Measurements from ENCODE around the gene USP43. TPM values are rescaled to one million over a fixed set of nuclear protein-coding genes. Genes with fewer than 3 reads are reported as not detected.
"Not testable (repeated sequence)": the region's sequence is repeated elsewhere in the genome, so short reads cannot be mapped to it uniquely, and the experiment has no call there.

Gene USP43, protein sequence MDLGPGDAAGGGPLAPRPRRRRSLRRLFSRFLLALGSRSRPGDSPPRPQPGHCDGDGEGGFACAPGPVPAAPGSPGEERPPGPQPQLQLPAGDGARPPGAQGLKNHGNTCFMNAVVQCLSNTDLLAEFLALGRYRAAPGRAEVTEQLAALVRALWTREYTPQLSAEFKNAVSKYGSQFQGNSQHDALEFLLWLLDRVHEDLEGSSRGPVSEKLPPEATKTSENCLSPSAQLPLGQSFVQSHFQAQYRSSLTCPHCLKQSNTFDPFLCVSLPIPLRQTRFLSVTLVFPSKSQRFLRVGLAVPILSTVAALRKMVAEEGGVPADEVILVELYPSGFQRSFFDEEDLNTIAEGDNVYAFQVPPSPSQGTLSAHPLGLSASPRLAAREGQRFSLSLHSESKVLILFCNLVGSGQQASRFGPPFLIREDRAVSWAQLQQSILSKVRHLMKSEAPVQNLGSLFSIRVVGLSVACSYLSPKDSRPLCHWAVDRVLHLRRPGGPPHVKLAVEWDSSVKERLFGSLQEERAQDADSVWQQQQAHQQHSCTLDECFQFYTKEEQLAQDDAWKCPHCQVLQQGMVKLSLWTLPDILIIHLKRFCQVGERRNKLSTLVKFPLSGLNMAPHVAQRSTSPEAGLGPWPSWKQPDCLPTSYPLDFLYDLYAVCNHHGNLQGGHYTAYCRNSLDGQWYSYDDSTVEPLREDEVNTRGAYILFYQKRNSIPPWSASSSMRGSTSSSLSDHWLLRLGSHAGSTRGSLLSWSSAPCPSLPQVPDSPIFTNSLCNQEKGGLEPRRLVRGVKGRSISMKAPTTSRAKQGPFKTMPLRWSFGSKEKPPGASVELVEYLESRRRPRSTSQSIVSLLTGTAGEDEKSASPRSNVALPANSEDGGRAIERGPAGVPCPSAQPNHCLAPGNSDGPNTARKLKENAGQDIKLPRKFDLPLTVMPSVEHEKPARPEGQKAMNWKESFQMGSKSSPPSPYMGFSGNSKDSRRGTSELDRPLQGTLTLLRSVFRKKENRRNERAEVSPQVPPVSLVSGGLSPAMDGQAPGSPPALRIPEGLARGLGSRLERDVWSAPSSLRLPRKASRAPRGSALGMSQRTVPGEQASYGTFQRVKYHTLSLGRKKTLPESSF
- total RNA-seq: 0.12 and 0.17 TPM in 2 replicates

DNA sequence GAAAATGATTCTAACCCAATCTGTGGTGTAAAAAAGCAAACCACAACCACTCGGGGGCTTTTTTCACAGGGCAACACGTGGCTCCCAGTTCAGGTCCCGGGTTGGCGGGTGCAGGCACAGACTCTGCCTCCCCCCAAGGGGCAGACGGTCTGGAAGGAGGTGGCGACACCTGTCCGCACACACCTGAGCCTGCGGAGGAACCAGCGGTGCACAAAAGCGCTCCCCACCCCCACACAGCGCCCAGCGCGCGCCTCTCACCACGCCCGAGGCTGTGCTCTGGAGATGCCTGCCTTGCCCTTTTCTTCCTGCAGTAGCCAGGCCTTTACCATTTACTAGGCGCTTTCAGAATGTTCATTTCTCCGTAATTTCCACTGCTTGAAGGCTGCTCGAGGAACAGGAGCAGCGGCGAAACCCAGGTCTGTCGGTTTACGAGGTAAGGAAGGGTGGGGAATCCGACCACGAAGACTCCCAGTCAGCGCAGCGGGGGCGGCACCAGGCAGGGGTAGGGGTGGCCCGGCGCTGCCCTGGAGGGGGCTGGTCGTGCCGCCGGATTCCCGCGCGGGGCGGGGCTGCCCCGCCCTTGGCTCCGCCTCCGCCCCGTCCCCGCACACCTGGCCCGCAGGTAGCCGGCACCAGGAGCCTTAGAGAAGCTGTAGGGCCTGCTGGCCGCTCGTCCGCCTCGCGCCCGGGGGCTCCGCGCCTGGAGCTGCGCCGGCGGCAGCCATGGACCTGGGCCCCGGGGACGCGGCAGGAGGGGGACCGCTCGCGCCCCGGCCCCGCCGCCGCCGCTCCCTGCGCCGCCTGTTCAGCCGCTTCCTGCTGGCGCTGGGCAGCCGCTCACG lies at the start of gene USP43:
TSS of gene USP43 (plus strand) at position 608 of the 842 bp plus-strand sequence. CDS start at position 724, 116 bp downstream.
- intact Hi-C loops (cut with micrococcal nuclease): no loop called here

DNA sequence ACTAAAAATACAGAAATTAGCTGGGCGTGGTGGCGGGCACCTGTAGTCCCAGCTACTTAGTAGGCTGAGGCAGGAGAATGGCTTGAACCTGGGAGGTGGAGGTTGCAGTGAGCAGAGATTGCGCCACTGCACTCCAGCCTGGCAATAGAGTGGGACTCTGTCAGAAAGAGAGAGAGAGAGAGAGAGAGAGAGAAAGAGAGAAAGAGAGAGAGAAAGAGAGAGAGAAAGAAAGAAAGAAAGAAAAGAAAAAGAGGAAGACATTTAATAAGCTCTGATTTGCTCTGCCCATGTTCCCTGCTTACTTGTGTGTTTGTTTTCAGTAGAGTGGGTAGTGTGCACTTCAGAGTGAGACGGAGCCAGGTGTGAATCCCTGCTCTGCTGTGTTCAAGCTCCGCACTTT lies 47.7 kb upstream of the USP43 start:
- intact Hi-C loops (cut with micrococcal nuclease): not testable (repeated sequence)

DNA sequence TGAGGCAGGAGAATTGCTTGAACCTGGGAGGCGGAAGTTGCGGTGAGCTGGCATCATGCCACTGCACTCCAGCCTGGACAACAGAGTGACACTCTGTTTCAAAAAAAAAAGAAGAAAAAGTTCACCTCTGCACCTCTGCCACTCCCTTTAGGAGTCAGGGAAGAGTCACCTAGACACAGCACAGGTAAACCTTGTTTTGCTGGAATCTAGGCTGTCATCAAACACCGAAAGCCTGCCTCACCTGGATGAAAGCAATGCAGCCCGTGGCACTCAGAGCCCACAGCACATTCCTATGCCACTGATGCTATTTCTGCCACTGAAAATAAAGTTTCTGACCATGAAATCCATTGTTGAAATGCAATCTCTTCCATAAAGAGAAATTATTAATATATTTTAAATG lies 46.7 kb upstream of the USP43 start:
- intact Hi-C loops (cut with micrococcal nuclease): no loop called here

DNA sequence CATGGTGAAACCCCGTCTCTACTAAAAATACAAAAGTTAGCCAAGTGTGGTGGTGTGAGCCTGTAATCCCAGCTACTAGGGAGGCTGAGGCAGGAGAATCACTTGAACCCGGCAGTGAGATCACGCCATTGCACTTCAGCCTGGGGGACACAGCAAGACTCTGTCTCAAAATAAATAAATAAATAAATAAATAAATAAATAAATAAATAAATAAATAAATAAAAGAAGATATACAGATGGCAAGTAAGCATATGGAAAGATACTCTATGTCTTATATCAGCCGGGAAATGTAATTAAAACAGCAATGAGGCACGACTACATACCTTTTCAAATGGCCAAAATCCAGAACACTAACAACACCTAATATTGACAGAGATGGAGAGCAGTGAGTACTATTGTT lies 40.7 kb upstream of the USP43 start:
- intact Hi-C loops (cut with micrococcal nuclease): not testable (repeated sequence)

DNA sequence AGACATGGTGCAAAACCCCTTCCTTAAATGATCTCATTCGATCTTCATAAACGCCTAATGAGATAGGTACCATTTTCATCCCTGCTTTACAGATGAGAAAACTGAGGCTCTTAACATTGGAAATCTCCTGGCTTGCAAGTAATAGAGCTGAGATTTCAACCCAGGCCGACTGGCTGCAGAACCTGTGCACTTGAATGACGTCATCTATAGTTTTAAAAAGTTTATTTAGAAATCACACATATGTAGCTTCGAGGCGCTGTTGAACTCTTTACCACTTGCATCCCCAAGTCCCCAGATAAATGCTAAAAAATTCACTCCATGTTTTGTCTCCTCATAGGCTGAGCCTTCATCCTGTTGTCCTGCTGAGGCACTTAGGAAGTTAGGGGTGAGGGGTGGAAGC lies 38.9 kb upstream of the USP43 start:
- intact Hi-C loops (cut with micrococcal nuclease): no loop called here

DNA sequence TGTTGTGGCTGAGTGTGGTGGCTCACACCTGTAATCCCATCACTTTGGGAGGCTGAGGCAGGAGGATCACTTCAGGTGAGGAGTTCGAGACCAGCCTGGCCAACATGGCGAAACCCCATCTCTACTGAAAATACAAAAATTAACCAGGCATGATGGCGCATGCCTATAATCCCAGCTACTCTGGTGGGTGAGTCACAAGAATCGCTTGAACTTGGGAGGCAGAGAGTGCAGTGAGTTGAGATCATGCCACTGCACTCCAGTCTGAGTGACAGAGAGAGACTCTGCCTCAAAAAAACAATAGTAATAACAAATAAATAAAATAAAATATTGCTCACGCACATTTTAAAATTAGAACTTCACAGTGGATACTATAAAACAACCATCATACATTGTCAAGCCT lies 38.3 kb upstream of the USP43 start:
- intact Hi-C loops (cut with micrococcal nuclease): not testable (repeated sequence)

DNA sequence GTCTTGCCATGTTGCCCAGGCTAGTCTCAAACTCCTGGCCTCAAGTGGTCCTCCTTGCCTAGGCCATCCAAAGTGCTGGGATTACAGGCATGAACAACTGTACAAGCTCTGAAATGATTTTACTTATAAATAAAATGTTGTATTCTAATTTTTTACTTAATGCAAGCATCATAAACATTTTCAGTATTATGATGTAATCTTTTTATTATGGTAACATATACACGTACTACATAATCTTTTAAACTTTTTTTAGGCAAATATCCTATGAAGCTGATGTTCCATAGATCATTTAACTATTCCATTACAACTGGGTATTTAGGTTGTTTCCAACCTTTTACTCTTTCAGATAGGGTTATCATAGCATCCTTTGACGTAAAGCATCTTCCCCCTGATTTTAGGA lies 33.8 kb upstream of the USP43 start:
- intact Hi-C loops (cut with micrococcal nuclease): no loop called here

DNA sequence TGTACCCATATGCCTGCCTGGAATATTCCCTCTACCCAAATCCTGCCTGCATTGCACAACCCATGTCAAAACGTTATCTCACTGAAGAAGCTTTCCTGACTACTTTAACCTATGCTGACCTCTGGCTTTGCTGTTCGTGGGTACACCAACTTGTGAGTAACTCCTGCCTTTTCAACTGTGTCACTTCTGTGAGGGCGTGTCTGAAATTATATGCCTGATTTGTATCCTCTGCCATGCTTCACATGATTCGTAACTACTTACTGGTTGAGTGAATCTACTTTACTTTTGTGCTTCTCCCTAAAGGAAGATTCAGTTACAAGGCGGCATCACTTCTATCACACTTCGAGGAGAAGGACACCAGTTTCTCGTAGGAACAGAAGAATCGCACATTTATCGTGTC lies 33.3 kb upstream of the USP43 start:
- intact Hi-C loops (cut with micrococcal nuclease): no loop called here

DNA sequence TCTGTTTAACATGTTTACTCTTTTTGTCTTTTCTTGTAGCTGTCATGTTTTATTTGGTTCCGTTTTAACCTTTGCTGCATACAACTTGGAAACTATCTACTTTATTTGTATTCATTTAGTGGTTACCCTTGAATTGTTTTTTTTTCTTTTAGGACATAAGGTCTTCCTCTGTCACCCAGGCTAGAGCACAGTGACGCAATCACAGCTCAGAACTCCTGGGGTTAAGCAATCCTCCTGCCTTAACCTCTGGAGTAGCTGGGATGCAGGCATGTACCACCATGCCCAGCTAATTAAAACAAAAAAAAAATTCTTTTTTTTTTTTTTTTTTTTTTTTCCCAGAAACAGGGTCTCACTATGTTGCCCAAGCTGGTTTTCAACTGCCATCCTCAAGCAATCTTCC lies 29.8 kb upstream of the USP43 start:
- intact Hi-C loops (cut with micrococcal nuclease): no loop called here

DNA sequence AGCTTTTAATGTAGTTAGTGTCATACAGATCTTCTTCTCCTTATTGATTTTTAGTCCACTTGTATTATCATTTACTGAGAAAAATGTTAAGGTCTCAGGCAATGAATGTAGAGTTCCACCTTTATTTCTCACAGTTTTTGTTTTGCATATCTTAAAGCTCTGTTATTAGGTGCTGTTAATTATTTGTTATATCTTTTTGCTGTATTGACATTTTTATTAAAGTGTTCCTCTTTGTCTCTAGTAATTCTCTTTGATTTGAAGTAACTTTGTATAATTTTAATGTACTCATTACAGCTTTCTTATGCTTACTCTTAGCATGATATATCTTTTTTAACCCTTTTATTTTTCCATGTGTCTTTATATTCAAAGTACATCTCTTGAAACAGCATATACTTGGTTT lies 22.4 kb upstream of the USP43 start:
- intact Hi-C loops (cut with micrococcal nuclease): no loop called here

DNA sequence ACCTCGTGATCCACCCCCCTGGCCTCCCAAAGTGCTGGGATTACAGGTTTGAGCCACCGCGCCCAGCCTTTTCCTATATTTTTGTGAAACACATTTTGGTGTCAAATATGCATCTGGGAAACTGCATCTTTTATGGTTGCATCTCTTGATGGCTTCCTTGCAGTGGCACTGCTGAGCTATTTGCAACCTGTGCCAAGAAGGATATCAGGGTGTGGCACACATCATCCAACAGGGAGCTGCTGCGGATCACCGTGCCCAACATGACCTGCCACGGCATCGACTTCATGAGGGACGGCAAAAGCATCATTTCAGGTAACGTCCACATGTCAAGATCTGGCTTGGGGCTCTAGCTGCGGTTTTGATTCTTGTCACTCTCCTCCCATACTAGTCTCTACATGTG lies 16.8 kb upstream of the USP43 start:
- intact Hi-C loops (cut with micrococcal nuclease): no loop called here

DNA sequence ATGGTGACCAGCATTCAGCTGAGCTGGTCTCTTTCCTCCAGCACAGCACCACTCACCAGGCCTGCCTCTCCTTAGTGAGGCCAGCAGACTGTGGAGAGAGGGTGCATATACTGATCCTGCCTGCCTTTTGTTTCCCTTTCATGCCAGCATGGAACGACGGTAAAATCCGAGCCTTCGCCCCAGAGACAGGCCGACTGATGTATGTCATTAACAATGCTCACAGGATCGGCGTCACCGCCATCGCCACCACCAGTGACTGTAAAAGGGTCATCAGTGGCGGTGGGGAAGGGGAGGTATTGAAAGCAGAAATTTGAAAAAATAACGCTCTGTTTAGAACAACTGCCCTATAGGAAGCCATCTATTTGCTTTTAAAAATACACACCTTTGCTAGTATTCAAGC lies 12.6 kb upstream of the USP43 start:
- intact Hi-C loops (cut with micrococcal nuclease): no loop called here

DNA sequence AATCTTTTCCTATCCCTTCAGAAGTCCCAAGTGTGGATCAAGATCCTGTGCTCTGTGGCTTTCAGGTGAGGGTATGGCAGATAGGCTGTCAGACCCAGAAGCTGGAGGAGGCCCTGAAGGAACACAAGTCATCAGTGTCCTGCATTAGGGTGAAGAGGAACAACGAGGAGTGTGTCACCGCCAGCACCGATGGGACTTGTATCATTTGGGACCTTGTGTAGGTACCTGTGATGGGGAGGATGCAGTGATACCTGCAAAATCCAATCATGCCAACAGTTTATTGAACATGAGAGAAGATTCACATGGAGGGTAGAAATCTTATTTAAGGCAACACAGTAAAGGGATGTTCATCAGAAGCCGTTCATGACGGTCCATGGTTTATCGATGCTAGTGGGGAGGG lies 10.0 kb upstream of the USP43 start:
- intact Hi-C loops (cut with micrococcal nuclease): no loop called here

DNA sequence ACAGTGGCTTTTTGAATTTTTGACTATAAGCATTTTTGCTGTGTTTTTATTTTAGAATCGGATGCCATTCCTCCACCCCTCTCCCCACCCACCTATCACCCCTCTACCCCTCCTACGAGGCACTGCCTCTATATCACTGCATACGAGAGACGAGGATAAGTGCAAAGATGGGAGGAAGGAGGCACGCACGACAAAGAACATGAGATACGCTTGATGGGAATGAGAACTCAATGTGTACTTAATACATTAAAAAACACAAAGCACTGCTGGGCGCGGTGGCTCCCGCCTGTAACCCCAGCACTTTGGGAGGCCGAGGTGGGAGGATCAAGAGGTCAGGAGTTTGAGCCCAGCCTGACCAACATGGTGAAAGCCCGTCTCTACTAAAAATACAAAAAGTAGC lies 8.8 kb upstream of the USP43 start:
- intact Hi-C loops (cut with micrococcal nuclease): no loop called here

DNA sequence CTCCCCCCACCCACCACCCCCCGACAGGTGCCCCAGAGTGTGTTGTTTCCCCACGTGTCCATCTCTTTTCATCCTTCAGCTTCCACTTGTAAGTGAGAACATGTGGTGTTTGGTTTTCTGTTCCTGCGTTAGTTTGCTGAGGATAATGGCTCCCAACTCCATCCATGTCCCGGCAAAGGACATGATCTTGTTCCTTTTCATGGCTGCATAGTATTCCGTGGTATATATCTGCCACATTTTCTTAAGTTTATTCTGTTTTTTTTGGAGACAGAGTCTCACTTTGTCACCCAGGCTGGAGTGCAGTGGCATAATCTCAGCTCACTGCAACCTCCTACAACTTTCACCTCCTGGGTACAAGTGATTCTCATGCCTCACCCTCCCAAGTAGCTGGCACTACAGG lies 4.9 kb upstream of the USP43 start:
- intact Hi-C loops (cut with micrococcal nuclease): not testable (repeated sequence)

DNA sequence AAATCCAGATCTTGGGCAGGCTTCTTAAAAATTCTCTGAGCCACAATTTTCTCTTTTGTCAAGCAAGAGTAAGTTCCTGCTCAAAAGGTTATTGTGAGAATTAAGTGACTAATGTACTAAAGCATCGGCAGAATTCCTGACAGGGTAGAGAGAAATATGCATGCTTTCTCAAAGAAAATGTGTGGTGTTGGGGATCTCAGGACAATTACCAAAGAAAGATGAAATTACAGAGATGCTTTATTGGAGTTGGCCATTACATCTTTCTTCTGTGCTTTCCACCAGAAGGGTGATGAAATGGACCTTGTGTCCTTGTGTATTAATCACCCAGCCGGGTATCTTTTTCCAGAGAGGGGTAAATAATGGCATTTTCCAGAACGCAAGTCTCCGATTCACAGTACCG lies 1.7 kb upstream of the USP43 start:
- intact Hi-C loops (cut with micrococcal nuclease): no loop called here

DNA sequence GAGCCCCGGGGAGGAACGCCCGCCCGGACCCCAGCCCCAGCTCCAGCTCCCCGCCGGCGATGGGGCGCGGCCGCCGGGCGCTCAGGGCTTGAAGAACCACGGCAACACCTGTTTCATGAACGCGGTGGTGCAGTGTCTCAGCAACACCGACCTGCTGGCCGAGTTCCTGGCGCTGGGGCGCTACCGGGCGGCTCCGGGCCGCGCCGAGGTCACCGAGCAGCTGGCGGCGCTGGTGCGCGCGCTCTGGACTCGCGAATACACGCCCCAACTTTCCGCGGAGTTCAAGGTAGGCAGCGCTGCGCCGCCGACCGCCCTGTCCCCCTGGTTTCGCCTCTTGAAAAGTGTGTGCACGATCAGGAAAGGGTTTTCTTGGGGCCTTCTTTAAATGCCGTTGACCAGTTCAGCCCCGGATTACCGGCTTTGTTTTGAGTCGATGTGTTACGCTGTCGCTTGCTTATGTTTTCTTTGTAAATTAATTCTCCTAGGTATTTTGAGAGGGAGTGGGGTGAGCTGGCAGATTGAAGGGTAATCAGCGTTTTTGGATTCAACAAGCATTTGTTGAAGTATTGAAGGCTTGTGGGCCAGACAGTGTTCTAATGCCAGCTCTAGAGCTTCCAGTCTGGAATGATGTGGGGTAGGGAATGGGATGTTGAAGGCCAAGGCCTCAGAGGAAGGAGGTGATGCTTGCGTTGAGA lies 681 bp downstream of the USP43 start:
- intact Hi-C loops (cut with micrococcal nuclease): no loop called here

DNA sequence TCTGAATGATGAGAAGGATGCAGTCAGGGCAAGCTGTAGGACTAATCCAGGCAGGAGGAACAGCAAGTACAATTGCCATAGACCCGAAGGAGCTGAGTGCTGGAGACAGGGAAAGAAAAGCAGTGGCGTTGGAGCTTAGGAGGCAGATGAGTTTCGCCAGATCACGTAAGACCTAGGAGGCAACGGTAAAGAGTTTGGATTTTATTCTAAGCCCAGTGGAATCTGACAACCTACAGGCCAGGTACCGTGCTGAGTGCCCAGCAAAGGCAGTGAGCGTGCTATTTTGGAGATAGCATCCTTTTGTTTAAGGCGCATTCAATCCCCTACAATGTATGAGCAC lies 1.2 kb downstream of the USP43 start:
- intact Hi-C loops (cut with micrococcal nuclease): no loop called here

DNA sequence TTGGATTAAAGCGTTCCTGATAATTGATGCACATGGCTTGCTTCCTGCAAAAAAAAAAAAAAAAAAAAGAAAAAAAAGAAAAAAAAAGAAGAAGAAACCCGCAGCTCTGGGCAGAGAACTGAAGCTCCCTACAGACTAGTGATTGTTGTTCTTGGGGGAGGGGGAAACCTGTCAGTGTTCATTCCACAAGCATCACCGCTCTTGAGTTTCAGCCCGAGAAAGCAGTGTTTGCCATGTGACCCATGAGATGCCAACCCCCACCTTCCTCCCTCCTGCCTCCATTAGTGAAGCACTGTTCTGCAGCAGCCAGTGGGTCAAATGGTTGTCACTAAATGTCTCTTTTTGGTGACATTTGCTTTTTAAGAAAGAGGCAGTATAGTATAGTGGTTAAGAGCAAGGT lies 1.7 kb downstream of the USP43 start:
- intact Hi-C loops (cut with micrococcal nuclease): no loop called here

DNA sequence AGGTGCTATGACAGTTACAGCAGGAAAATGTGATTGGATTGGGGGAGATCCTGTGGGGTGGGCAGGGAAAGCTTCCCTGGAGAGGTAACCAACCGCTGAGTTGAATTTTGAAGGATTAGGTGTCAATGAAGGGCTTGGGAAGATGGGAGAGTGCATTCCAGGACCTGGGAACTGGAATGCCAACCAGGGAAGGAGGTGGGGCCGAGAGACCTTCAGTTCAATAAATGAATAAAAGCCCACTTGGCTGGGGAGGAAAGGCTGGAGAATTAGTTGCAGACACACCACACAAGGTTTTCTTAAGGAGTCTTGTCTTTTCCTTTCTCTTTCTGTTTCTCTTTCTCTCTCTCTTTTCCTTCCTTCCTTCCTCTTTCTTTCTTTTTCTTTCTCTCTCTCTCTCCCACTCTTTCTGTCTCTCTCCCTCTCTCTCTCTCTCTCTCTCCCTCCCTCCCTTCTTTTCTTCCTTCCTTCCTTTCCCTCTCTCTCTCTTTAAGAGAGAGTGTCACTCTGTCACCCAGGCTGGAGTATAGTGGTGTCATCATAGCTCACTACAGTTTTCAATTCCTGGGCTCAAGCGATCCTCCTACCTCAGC lies 3.3 kb downstream of the USP43 start:
- intact Hi-C loops (cut with micrococcal nuclease): no loop called here
